ENCODE results near the gene CNTNAP2.
"Not testable (repeated sequence)": the region's sequence is repeated elsewhere in the genome, so short reads cannot be mapped to it uniquely, and the experiment has no call there.

The CNTNAP2 gene

GRCh38 chr7:148456351-148456750 is 2339.8 kb downstream of the CNTNAP2 start:
- Histone ChIP-seq H4K20me1 (no peaks in the 10 kb centered on the region), H3K36me3 (no peaks in the 10 kb centered on the region), H3K27me3 (no peaks in the 10 kb centered on the region), H3K9me3 (replicated peaks in 1 of 11) (peaks cover 0 to 5% (median 0%) of the 10 kb centered on the region in 11 experiments; a peak in 2 of 22 replicates), H3K9ac (no peak overlapping the region), H3K4me2 (no peak overlapping the region), H3K27ac (no peak overlapping the region), H3K4me3 (no peak overlapping the region), H3K4me1 (0 out of 20 replicates have a peak, but pooled peaks cover 0 to 4% (median 0%) of the 10 kb centered on the region in 10 experiments)
- no peak for TF ChIP-seq Cebpa-rat (IDR thresholded peaks at IDR 0.05)

- H4K20me1 ChIP-seq = no peaks in the 10 kb centered on the region
Observed at GRCh38 chr7:148457310-148457921, 2340.8 kb downstream of the CNTNAP2 start.

GRCh38 chr7:148458263-148458662 is 2341.7 kb downstream of the CNTNAP2 start:
- no peak overlapping the region for H3K4me2 ChIP-seq
- no peaks in the 10 kb centered on the region for H3K36me3 ChIP-seq
- no peak overlapping the region for H3K9ac ChIP-seq
- H3K4me3 ChIP-seq = no peak overlapping the region
- no peak overlapping the region for H3K27ac ChIP-seq
- TF ChIP-seq Cebpa-rat (IDR thresholded peaks at IDR 0.05) = no peak
- no peaks in the 10 kb centered on the region for H3K27me3 ChIP-seq
- peaks cover 0 to 13% (median 0%) of the 10 kb centered on the region in 11 experiments; a peak in 7 of 22 replicates for H3K9me3 ChIP-seq (replicated peaks in 1 of 11)
- no peaks in the 10 kb centered on the region for H3K4me1 ChIP-seq
- no peaks in the 10 kb centered on the region for H4K20me1 ChIP-seq

More at GRCh38 chr7:148457310-148457921, 2340.8 kb downstream of the CNTNAP2 start:
- H3K9ac ChIP-seq = no peak overlapping the region
- H3K4me3 ChIP-seq = no peak overlapping the region
- no peaks in the 10 kb centered on the region for H3K27me3 ChIP-seq
- no peaks in the 10 kb centered on the region for H3K36me3 ChIP-seq
- H3K9me3 ChIP-seq (replicated peaks in 1 of 11) = peaks cover 0 to 6% (median 0%) of the 10 kb centered on the region in 11 experiments; a peak in 2 of 22 replicates
- TF ChIP-seq Cebpa-rat (IDR thresholded peaks at IDR 0.05) = no peak
- no peak overlapping the region for H3K4me2 ChIP-seq
- H3K27ac ChIP-seq = no peak overlapping the region
- no peaks in the 10 kb centered on the region for H3K4me1 ChIP-seq

- Histone ChIP-seq H3K9ac (no peak overlapping the region), H3K27me3 (no peaks in the 10 kb centered on the region), H3K4me1 (no peaks in the 10 kb centered on the region), H3K36me3 (no peaks in the 10 kb centered on the region), H3K9me3 (replicated peaks in 1 of 11) (peaks cover 0 to 13% (median 0%) of the 10 kb centered on the region in 11 experiments; a peak in 7 of 22 replicates), H3K4me2 (no peak overlapping the region), H3K4me3 (no peak overlapping the region), H3K27ac (no peak overlapping the region), H4K20me1 (no peaks in the 10 kb centered on the region)
- TF ChIP-seq Cebpa-rat (IDR thresholded peaks at IDR 0.05) = no peak
Observed at GRCh38 chr7:148461392-148462179, 2345.0 kb downstream of the CNTNAP2 start.

- H3K9me3 ChIP-seq (replicated peaks in 1 of 11); H3K36me3 ChIP-seq; H4K20me1 ChIP-seq; H3K27ac ChIP-seq; H3K9ac ChIP-seq; H3K4me1 ChIP-seq; H3K4me3 ChIP-seq; H3K4me2 ChIP-seq; H3K27me3 ChIP-seq: not testable (repeated sequence)
Observed at GRCh38 chr7:148462774-148463173, 2346.2 kb downstream of the CNTNAP2 start.

- H3K4me1 ChIP-seq = no peaks in the 10 kb centered on the region
- TF ChIP-seq Cebpa-rat (IDR thresholded peaks at IDR 0.05) = no peak
Observed at GRCh38 chr7:148463210-148463609, 2346.6 kb downstream of the CNTNAP2 start.

GRCh38 chr7:148464947-148465346 is 2348.3 kb downstream of the CNTNAP2 start:
- TF ChIP-seq Cebpa-rat (IDR thresholded peaks at IDR 0.05) = no peak
- H3K4me3 ChIP-seq = no peak overlapping the region
- H3K27me3 ChIP-seq = no peaks in the 10 kb centered on the region
- H4K20me1 ChIP-seq = no peaks in the 10 kb centered on the region
- H3K36me3 ChIP-seq = no peaks in the 10 kb centered on the region
- H3K27ac ChIP-seq = no peak overlapping the region
- H3K4me2 ChIP-seq = no peak overlapping the region
- peaks cover 0 to 9% (median 0%) of the 10 kb centered on the region in 11 experiments; a peak in 5 of 22 replicates for H3K9me3 ChIP-seq (replicated peaks in 1 of 11)
- no peak overlapping the region for H3K9ac ChIP-seq
- H3K4me1 ChIP-seq = no peaks in the 10 kb centered on the region

More at GRCh38 chr7:148463210-148463609, 2346.6 kb downstream of the CNTNAP2 start:
- Histone ChIP-seq H3K4me2 (no peak overlapping the region), H4K20me1 (no peaks in the 10 kb centered on the region), H3K9me3 (replicated peaks in 1 of 11) (peaks cover 0 to 9% (median 0%) of the 10 kb centered on the region in 11 experiments; a peak in 5 of 22 replicates), H3K27ac (no peak overlapping the region), H3K9ac (no peak overlapping the region), H3K4me3 (no peak overlapping the region), H3K27me3 (no peaks in the 10 kb centered on the region), H3K36me3 (no peaks in the 10 kb centered on the region)

- not testable (repeated sequence) for H3K36me3 ChIP-seq; H3K4me2 ChIP-seq; H4K20me1 ChIP-seq; H3K27ac ChIP-seq; H3K9me3 ChIP-seq (replicated peaks in 1 of 11); H3K4me3 ChIP-seq; H3K4me1 ChIP-seq; H3K27me3 ChIP-seq; H3K9ac ChIP-seq
Observed at GRCh38 chr7:148465441-148465840, 2348.8 kb downstream of the CNTNAP2 start.

GRCh38 chr7:148466120-148466519 is 2349.5 kb downstream of the CNTNAP2 start:
- Histone ChIP-seq H3K4me2 (no peak overlapping the region), H3K4me3 (no peak overlapping the region), H3K36me3 (no peaks in the 10 kb centered on the region), H3K27ac (no peak overlapping the region), H3K27me3 (no peaks in the 10 kb centered on the region), H4K20me1 (no peaks in the 10 kb centered on the region), H3K9ac (no peak overlapping the region), H3K4me1 (no peaks in the 10 kb centered on the region), H3K9me3 (replicated peaks in 1 of 11) (peaks cover 0 to 9% (median 0%) of the 10 kb centered on the region in 11 experiments; a peak in 5 of 22 replicates)
- no peak for TF ChIP-seq Cebpa-rat (IDR thresholded peaks at IDR 0.05)

GRCh38 chr7:148468700-148469098 is 2352.1 kb downstream of the CNTNAP2 start:
- TF ChIP-seq Cebpa-rat (IDR thresholded peaks at IDR 0.05) = no peak
- H3K9me3 ChIP-seq (replicated peaks in 1 of 11) = no peaks in the 10 kb centered on the region
- H4K20me1 ChIP-seq = no peaks in the 10 kb centered on the region
- no peak overlapping the region for H3K4me2 ChIP-seq
- no peak overlapping the region for H3K27ac ChIP-seq
- no peak overlapping the region for H3K9ac ChIP-seq
- no peak overlapping the region for H3K4me3 ChIP-seq
- H3K27me3 ChIP-seq = no peaks in the 10 kb centered on the region
- H3K4me1 ChIP-seq = no peaks in the 10 kb centered on the region
- H3K36me3 ChIP-seq = no peaks in the 10 kb centered on the region

Measured in BLaER1 treated with 17β-estradiol and CSF1 and Interleukin-3, amounts not matched to agents 10 nM and 100 nM (cell line).